Measurements from ENCODE around the gene GARIN5B.

Gene GARIN5B

DNA sequence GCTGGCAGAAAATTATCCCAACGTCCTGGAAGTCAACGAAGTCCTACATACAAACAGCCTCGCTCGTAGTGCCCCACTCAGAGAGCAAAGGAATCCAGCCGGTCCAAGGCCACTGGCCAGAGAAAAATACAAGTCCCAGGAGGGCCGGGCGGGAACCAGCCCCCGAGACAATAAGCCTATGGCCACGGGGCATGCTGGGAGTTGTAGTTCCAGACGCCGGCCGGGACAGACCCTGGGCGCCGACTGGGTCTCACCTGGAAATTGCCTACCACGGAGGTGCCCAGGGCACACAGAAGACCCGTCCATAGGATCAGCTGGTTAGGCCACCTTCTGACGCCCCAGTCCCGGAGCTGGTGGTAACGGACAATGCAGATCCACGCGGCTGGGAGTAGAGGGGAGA is 43.3 kb downstream of the GARIN5B start:
- DNase-seq, result peak; percentile 18

DNA sequence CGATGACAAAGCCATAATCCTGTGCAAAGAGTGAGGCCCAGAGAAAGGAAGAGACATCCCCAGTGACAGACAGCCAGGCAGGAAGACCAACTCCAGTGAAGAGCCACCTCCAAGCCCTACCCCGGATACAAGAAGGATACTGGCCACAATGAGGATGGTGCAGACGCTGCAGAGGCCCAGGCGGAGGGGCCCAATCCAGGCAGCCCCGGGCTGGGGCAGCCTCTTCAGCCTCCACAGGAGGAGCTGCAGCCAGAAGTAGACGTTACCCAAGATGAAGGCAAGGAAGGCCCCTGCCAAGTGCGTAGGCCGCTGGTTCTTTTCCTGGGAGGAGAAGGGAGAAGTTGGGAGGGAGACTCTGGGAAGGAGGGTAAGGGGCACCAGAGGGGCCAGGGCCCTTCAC is 46.4 kb downstream of the GARIN5B start:
- no peak for DNase-seq

DNA sequence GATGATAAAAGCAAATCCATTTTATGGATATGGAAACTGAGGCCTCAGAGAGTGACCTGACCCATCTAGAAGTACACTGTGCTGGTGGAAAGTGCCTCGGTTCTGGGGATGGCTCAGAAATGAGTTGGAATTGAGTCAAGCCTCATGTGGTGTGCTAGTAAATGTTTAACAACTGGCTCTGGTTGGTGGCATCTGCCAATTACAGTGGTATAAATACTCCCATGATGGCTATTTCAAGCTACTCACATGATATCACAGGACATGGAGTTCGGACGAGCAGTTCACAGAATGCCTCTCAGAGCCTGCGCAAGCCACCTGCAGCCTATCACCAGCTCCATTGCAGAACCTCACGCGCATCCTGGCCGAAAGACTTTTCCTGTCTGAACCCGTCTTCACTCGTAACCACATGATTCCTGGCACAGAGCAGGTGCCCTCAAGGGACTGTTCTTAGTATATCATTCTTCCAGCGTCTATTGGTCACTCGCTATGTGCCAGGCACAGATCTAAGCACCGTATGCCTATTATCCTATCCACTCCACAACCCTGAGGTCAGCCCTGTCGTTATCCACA is 47.0 kb downstream of the GARIN5B start:
- DNase-seq, result no peak

DNA sequence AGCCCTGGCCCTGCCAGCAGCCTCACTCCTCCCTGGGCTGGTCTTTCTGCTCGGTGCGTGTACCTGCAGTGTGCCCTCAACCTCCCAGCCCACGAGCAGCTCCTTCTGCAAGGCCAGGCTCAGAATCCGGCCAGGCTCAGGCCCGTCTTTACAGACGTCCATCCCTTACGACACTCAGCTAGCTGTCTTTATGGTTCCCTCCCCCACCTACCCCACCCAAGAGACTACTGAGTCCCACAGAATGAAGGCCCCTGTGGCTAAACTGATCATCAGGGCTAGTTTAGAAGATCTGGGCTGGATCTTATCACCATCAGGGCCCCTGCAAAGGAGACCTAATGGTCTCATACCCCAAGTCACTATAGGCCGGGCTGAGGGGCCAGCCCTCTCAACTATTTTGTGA is 48.7 kb downstream of the GARIN5B start:
- DNase-seq, result no peak

DNA sequence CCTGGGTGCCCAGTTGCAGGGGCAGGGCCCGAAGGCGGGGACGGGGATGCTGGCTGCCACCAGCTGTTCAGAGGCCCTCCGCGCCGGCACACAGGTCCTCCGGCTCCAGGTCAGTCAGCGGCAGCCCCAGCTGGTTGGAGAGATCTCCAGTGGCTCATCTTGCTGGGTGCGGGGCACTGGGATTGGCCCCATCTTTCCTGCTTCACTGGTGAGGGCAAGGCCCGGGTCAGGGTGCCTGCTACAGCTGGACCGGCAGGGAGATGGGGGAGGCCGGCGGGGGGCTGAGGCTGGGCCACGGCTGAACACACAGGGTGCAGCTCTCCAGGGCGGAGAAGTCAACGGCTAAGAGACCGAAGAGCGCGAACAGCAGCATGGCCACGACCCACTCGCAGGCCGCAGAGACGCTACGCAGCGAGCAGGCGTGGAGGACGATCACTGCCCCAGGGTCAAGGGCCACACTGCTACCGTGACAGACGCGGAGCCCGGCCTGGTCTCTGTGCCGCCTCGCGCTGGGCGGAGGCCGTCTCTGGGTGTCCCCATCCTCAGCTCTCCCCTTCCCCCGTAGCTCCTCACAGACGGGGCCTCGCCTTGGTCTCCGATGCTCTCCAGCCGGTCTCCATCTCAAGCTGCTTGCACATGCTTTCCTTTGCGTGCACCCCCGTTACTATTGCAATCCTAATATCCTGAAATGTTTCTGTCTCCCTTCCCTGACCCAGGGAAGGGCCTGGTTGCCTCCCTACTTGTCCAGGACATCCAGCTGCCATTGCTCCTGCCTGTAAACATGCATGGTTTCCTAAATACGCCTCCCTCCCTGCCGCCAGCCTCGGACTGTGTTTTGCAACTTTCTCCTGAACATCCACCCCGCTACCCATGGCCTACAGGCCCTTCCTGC is 50.2 kb downstream of the GARIN5B start:
- DNase-seq, result no peak

DNA sequence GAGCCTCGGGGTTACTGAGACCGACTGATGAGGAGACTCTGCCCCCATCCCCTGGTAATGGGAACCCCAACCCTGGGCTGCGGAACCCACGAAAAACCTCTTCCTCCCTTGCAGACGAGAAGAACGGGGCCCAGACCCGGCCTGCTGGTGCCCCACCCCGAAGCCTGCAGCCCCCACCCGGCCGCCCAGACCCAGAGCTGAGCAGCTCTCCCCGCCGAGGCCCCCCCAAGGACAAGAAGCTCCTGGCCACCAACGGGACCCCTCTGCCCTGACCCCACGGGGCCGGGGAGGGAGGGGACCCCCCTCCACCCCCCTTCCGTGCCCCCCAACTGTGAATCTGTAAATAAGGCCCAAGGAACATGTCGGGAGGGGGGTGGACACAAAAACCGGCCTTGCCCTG is 51.3 kb downstream of the GARIN5B start:
- DNase-seq, result no peak

DNA sequence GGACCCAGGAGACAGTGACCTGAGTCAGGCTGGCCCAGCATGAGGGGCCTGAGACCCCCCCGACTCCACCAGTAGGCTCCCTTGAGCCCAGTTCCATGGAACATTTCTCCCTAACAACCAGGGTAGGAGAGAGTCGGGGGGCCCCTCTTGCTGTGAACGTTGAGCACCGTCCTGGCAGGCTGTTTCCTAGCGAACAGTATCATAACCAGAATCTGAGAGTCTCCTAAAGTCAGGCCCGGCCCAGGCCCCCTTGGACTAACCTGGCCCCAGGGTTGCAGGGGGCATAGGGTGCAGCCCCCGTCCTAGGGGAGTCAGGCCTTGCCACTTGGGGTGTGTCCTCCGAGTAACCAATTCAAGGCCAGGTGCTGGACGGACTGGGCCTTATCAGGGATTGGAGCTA is 51.7 kb downstream of the GARIN5B start:
- DNase-seq, result no peak

DNA sequence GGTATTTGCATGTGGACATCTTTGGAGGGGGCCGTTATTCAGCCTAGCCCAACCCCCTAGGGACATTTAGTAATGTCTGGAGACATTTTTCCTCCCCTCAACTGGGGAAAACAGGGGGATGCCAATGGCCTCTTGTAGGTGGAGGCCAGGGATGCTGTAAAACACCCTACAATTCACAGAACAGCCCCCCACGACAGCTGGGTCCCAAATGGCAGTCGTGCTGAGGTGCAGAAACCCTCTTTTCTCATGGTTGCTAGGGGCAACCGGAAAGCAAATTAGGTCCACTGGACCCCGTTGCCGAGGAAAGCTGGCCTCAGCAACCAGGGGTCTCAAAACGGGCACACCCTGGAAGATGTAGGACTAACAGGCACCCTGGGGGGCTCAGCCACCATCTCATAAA is 52.6 kb downstream of the GARIN5B start:
- no peak for DNase-seq

DNA sequence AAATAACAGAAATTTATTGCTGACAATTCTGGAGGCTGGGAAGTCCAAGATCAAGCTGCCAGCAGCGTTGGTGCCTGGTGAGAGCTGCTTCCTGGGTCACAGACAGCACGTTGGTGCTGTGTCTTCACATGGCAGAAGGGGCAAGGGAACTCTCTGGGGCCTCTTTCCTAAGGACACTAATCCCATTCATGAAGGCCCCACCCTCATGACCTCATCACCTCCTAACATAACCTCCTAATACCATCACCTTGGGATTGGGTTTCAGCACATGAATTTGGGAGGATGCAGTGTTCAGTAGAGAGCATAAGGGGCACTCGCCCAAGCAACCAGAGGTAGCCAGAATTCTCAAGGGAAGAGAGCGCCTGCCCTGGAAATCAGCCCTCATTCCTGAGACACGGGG is 53.6 kb downstream of the GARIN5B start:
- DNase-seq, result no peak

DNA sequence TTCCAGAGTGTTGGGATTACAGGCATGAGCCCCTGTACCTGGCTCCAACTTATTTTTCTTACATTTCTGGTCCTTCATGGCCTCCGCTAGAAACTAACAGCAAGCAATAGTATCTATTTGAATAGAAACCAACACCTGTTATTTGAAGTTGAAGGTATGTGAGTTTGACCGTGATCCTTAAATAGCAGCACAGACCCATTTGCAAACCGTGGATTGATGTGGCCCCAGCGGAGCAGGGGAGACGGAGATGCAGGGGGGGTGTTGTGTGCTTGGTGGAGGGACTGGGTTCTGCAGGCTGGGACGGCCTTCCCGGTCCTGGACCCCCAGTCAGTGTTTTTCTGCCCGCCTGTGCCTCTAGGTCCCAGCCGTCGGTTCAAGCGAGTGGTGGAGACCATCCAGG is 54.8 kb downstream of the GARIN5B start:
- no peak for DNase-seq

DNA sequence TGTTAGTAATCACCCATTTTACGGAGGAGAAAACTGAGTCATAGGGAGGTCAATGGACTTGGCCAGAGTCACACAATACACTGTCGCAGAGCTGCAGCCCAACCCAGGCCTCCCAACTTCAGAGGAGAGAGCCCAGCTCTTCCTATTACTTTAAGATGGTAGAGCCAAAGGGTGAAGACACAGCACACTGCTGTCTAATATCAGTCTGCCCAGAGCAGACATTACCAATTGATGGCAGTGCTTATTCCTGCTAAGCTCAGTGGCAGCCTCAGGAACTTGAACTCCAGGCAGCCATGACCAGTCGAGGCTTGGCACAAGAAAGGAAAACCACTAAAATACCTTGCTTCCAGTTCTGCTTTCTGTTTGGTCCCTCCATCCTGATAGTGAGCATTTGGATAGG is 56.3 kb downstream of the GARIN5B start:
- DNase-seq, result no peak

DNA sequence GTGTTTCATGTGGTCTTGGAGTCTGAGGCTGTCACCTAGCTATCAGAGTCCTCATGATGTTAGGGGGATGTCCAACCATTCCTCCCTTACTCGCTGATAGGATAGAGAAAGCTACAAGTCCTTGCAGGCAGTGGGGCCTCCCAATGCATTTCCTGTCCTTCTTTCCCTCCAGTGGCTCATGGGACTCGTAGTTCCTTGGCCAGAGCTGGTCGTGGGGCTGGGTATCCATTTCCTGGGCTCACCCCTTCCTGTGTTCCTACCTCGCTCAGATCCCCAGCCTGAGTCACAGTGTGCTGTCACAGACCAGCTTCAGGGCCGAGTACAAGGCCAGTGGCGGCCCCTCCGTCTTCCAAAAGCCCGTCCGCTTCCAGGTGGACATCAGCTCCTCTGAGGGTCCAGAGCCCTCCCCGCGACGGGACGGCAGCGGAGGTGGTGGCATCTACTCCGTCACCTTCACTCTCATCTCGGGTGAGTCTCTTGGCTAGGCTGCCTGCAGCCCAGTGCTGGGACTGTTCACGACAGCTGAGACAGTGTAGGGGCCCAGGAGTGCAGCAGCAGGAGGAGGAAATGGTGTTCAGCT is 57.0 kb downstream of the GARIN5B start:
- no peak for DNase-seq

DNA sequence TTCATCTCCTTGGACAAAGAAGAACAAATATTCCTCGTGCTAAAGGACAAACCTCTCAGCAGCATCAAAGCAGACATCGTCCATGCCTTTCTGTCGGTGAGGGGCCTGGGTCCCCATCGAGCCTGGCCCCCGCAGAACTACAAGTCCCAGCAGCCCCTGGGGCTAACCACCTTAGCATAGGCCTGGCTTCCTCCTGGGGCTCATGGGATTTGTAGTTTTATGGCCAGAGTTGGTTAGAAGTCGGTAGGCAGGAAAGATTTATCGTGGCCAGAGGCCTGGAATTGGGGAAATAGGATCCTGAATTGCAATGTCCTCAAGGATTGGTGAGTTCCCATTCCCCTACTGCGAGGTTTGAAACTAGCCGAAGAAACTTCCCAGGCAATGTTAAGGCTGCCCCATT is 57.6 kb downstream of the GARIN5B start:
- no peak for DNase-seq

DNA sequence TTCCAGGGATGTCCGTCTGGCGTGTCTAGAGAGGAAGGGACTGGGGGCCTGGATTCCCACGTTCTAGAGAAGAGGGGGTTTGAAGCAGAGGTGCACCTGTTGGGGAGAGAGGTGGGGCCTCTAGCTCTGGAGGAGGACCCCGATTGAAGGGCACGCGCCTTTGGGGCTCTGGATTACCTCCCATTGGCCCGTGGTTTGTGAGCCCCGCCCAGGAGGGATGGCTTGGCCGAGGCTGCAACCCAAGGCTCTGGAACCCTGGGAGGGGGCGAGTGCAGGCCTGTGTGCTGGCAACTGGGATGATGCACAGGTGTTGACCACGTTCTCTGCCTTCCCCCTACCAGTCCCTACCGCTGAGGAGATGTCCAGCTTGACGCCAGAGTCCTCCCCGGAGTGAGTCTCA is 58.1 kb downstream of the GARIN5B start:
- DNase-seq, result no peak
